Superior temporal gyrus (tissue), 1 donor: ENCODE data around the gene CLCN7.

Source experiments
- DNase-seq: peaks from one replicate; pipeline ENCODE4 v3.0.0-alpha.2; 2016; ENCODE audit errors: extremely low spot score

CLCN7 gene

DNA sequence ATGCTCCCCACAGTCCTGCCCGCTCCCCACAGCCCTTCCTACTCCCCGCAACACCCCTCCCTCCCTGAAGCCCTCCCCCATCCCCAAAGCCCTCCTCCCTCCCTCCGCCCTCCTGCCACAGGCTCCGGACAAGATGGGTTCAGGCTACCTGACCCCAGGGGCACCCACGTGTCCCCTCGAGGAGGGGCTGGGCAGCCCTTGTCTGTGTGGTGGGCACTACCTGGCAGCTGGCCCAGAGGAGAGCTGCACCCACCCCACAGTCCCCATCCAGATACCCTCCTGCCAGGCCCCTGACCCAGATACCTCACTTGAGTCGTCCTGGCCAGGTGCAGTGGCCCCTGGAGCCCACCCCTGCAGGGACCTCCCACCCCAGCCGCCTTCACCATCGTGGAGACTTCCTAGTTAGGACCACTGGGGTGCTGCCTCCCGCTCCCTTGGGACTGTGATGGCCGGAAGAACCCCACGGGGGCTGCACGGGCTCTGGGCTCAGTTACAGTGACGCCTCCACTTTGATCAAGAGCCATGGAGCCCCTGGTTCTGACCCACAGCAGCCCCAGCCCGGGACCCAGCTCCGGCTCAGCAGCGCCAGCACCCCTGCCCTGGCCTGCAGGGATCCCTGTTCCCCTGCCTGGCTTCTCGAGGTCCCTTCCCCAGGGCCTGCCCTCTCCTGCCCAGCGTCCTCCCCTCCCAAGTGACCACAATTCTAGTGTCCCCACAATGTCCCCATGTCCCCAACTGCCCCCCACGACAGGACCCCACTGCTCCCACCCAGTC lies 43.1 kb downstream of the CLCN7 start:
- DNase-seq = no peak

GRCh38 chr16:1430759-1431496 lies 43.9 kb downstream of the CLCN7 start, which contains the start of gene PERCC1:
TSS of gene PERCC1 (plus strand) at chr16:1431078. CDS start at chr16:1432594, 1,516 bp downstream.
- DNase-seq = no peak

DNA sequence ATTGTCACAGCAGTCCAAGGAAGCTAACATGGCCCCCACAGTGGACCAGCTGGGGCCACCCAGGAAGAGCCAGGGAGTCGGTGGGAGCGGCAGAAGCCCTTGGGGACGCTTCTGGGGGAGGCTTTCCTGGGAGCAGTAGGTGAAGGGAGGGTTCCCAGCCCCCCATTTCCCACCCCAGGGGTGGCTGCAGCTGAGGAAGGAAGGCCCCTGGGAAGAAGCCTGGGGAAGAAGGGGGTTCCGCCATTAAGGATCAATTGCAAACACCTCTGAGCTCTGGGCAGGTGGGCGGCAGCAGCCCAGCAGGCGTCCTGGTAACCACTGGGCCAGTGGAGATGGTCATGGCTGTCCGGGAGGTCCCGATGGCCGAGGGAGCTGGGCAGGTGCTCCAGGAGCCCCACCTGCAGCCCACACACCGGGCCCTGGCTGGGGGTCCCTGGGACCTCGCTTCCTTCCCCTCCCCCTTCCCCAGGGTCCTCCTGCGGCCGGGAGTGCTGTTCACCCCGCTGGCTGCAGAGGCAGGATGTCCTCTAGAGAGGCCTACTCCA lies 44.5 kb downstream of the CLCN7 start:
- no peak for DNase-seq

DNA sequence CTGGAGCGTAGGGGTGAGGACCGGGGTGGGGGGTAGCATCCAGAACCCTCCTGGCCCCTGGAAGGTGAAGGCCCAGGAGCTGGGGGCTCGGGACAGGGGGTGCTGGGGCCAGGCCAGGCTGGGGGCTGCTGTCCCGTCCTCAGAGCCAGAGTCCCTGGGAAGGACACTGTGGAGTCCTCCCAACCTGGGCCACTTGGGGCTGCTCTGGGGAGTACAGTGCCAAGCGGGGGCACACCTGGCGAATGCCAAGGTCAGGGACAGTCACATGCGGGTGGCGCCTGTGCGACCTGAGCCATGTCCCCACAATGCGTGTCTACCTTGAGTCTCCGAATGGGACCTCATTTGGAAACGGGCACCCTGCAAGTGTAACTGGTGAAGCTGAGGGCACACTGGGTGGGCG lies 45.2 kb downstream of the CLCN7 start:
- DNase-seq = no peak

DNA sequence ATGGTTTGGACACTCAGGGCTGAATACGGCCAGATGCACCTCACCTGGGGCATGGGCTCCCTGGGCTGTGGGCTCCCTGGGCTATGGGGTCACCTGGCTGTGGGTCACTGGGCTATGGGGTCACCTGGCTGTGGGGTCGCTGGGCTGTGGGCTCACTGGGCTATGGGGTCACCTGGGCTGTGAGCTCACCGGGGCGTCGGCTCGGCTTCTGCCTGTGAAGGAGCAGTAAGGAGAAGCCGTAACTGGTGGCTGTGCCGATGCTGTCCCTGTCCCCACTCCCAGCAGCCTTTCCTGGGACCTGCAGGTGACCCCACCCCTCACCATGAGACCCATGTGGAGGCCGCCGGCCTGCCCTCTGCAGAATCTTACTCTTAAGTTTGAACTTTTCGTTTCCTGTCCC lies 45.8 kb downstream of the CLCN7 start:
- no peak for DNase-seq

GRCh38 chr16:1428511-1428910 lies 46.3 kb downstream of the CLCN7 start:
- DNase-seq = no peak

- DNase-seq = no peak
These were observed 47.1 kb downstream of the CLCN7 start for GRCh38 chr16:1427473-1428461.

GRCh38 chr16:1426734-1427471 lies 47.9 kb downstream of the CLCN7 start:
- no peak for DNase-seq

DNA sequence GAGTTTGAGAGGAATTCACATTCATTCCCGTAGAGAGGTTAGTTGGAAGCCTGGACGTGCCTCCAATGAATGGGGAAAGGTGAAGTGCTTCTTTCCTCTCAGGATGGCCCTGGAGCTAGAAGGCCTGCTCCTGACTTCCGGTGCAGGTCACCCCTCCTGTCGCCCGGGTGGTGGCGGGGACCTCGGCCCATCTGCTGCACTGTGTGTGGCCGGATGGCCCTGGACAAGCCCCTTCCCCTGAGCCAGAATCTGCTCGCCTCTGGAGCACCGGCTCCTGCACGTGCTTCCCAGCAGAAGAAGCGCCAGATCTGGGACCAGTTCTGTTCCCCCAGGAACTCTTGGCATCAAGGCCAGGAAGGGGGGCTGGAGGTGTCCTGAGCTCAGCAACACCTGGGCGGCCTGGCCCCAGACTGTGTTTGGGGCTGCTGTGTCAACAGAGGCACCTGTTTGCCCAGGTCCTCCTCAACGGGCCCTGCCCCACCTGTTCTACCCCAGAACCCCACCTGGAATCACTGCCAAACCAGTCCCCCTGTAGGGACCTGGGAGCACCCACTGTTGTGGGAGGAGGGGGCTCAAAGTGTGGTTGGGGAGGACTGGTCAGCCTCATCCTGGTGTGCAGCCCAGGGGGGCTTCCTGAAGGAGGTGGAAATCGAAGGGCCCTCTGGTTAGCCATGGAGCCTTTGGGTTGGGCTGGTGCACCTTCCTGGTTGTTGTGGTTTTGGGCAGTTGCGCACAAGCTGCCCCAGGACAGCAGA lies 49.0 kb downstream of the CLCN7 start:
- DNase-seq = no peak

- DNase-seq = no peak
These were observed 50.8 kb downstream of the CLCN7 start for GRCh38 chr16:1424028-1424427.

DNA sequence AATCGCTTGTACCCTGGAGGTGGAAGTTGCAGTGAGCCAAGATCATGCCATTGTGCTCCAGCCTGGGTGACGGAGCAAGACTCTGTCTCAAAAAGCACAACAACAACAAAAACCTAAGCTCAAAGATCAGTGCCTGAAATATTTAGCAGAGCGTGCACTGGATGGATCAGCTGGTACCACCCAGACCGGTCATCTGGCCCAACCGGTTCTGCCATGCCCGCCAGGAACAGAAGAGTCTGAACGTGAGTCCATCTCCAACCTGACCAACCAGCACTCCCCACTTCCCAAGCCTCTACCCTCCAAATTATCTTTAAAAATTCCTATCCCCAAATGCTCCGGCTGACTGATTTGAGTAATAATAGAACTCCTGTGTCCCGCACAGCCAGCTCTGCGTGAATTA lies 52.8 kb downstream of the CLCN7 start:
- no peak for DNase-seq

- no peak for DNase-seq
These were observed 54.7 kb downstream of the CLCN7 start for GRCh38 chr16:1420111-1420539.

DNA sequence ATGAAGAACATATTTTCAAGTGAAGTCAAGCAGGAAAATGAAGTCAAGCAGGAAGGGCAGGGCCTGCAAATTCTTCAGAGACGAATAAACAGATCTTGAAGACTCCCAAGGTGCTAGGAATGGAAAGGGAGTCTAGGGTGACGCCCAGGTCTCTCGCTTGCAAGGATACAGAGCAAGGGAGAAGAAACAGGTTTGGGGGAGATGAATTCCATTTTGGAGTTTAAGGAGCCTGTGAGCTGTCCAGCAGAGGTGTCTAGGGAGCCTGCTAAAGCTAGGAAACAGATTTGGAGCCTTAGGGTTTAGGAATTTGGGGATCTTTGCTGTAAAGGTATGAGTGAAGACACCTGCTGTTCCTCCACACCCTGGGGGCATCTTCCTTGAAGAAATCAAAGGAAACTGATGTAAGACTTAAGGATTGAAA lies 58.3 kb downstream of the CLCN7 start:
- no peak for DNase-seq

DNA sequence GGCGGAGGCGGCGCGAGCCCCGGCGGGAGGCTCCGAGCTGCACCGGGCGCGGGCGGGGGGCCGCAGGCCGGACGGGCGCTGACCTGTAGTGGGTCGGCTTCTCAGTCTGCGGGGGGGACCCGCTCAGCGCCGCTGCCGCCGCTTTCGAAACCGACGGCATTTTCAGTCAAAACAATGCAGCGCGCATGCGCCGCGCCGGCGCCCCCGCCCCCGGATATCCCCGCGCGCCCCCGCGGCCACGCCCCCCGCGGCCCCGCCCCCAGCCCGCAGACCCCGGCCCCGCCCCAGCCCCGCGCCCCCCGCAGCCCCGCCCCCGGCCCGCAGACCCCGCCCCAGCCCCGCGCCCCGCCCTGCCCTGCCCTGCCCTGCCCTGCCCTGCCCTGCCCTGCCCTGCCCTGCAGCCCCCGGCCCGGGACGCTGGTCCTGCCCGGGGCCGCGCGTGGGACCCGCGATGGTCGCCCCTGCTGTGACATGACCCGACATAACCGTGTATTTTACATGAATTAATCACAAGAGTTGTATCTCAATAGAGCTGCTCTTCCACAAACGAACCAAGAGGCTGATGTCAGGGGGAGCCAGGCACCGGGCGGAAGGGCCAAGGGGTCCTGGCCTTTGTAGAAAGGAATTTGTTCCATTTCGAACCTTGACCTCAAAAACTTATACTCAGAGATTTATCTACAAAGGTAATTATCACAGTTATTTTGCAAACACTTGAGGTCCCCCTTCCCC lies 60.1 kb downstream of the CLCN7 start, which contains the start of gene UNKL:
Gene UNKL (minus strand): TSS at position 173 of the 729 bp plus-strand sequence. CDS start 13 bp downstream, at position 160.
- no peak for DNase-seq

DNA sequence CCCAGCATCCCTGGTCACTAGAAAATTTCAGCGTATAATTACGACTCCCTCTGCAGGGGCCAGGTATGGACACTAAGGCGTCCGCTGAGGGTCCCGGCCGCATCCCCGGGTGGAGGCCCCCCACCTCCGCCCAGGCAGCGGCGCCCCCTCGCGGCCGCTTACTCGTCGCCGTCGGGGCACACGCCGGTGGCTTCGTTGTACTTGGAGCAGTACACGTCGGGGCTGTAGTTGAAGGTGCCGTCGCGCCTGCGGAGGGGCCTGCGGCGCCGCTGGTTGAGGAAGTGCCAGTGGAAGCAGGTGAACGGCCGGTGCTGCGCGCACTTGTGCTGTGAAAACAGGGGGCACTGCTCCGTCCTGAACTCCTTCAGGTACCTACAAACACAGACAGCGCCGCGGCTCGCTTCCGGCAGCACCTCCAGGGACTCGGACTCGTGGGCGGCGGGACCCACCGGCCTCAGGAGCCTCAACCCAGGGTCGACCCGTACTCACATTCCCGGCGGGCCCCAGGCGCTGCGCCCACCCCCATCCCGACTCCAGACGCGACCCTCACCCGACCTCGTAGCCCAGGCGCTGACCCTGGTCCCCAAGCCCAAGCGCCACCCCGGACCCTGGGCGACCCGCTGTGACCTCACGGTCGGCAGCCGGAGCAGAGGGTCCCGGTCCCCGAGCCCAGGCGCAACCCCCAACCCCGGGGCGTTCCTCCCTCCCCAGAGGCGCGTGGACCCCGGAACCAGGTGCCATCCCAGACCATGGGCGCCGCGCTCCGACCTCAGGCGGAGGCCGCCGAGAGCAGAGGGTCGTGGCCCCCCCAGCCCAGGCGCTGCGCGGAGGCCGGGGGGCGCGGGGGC lies 60.9 kb downstream of the CLCN7 start:
- DNase-seq = no peak

DNA sequence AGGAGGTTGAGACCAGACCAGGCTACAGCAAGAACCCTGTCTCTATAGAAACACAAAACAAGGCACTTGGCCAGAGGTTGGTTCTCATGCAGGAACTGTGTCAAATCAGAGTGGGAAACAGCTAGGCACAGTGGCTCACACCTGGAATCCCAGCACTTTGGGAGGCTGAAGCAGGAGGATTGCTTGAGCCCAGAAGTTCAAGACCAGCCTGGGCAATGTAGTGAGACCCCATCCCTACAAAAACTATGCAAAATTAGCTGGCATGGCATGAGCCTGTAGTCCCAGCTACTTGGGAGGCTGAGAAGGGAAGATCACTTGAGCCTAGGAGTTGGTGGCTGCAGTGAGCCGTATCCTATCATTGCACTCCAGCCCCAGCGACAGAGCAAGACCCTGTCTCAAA lies 62.0 kb downstream of the CLCN7 start:
- no peak for DNase-seq

DNA sequence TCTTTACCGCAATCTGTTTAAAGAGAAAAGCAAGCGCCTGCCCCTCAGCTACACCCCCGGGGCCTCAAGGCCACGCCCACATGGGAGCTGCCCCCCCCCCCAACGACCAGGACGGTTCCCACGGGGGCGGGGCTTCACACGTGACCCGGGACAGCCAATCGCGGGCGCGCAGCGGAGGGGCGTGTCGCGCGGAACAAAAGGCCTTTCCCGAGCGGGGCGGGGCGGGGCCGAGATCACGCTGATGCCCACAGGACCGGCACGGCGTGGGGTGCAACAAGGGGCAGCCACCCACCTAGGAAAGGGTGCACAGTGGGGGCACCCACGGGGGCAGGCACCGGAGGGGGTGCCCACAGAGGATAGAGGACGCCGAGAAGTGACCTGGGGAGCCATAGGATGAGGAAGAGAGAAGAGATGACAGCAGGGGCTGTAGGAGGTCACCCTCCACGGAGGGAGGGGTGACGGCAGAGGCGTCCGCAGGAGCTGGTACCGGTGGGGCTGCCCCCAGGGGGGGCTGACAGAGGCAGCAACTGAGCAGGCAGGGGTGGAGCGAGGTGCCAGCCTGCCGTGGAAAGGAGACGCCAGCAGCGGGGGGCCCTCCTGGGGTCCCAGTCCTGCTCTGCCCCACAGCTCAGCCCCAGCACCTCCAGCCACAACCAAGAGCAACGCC lies 66.5 kb downstream of the CLCN7 start:
- DNase-seq = peak; percentile 91

- DNase-seq = no peak
These were observed 67.1 kb downstream of the CLCN7 start for GRCh38 chr16:1407753-1408152.
